ENCODE measurements around the gene TGFBI. TPM values are rescaled to one million over a fixed set of nuclear protein-coding genes. Genes with fewer than 3 reads are reported as not detected.

The TGFBI gene
- total and polyA plus RNA-seq, 2 donors from 2014 or later, result 36.4 to 78.5 TPM

DNA sequence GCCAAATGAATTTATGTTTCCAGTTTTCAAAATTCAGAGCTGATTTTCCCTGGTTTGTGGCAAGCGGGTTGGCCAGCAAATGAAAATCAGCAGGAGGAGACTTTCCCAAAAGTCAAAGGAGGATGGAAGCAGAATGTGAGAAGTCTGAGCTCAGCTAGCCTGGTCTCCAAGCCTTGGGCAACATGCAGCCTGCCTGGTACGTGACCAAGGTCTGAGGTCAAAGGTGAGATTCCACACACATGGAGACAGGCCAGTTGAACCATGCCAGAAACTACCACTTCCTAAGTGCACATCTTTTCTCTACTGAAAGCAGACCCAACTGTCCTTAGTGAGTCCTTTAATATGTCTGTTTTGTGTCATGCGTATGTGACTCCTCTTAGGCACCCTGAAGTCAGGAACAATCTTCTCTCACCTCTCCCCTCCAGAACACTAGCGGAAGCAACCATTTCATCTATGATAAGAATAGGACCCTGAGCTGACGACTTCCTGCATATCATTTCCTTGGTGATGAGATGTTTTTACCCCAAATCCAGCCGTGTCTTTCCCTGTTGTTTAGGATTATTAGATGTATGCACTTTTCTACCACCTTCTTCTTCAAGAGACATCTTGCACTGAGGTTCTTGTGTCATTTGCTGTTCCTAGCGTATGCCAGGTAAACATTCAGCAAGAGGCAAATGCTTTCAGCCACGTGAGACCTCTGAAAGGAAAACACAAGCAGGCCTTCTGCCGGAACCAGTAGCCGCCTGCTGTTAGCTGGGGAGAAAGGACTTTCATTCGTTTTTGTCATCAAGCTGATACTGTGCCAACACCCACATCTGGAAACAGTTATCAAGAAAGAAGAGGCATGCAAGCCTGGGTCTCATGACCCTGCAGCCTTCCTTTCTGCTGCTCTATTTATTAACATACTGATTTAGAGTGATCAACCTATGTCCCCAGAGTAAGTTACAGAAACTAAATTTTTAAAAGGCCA, 9.7 kb upstream of the TGFBI start:
- H3K27me3 ChIP-seq (ENCODE audit: control insufficient read depth, insufficient read depth, low read length), result no peaks in the 10 kb centered on the region
- H3K27ac ChIP-seq (ENCODE audit: low read depth in 2 of 2, low read length in 2 of 2), result no peak overlapping the region
- TF ChIP-seq, protein P1, sequence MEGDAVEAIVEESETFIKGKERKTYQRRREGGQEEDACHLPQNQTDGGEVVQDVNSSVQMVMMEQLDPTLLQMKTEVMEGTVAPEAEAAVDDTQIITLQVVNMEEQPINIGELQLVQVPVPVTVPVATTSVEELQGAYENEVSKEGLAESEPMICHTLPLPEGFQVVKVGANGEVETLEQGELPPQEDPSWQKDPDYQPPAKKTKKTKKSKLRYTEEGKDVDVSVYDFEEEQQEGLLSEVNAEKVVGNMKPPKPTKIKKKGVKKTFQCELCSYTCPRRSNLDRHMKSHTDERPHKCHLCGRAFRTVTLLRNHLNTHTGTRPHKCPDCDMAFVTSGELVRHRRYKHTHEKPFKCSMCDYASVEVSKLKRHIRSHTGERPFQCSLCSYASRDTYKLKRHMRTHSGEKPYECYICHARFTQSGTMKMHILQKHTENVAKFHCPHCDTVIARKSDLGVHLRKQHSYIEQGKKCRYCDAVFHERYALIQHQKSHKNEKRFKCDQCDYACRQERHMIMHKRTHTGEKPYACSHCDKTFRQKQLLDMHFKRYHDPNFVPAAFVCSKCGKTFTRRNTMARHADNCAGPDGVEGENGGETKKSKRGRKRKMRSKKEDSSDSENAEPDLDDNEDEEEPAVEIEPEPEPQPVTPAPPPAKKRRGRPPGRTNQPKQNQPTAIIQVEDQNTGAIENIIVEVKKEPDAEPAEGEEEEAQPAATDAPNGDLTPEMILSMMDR (IDR thresholded peaks at IDR 0.05; ENCODE audit: borderline replicate concordance, extremely low read depth, insufficient read depth), result no peak
- intact Hi-C loops (cut with DNase I), result no loop called here
- no peak overlapping the region for H3K4me3 ChIP-seq (ENCODE audit: low read length in 3 of 3)
- FAIRE-seq, result no peak
- no peak overlapping the region for H3K9ac ChIP-seq (ENCODE audit: low read length in 3 of 3)
- no peaks in the 10 kb centered on the region for H3K9me3 ChIP-seq (ENCODE audit: control insufficient read depth in 2 of 3, insufficient read depth in 1 of 3, low read length in 3 of 3)
- DNase-seq, result peak in 3 of 5 donors; percentile 76 to 97 (median 87)
- peaks cover 0 to 5% (median 0%) of the 10 kb centered on the region in 3 donors for H3K4me1 ChIP-seq (ENCODE audit: control insufficient read depth in 2 of 3, insufficient read depth in 2 of 3, low read depth in 1 of 3, low read length in 3 of 3)
- H3K36me3 ChIP-seq (ENCODE audit: control insufficient read depth in 2 of 3, insufficient read depth in 3 of 3, low read length in 3 of 3), result no peaks in the 10 kb centered on the region

GRCh38 chr5:136020001-136020382, 8.8 kb upstream of the TGFBI start:
- H3K9ac ChIP-seq (ENCODE audit: low read length in 3 of 3), result no peak overlapping the region
- FAIRE-seq (no peak), DNase-seq (no peak)
- H3K27ac ChIP-seq (ENCODE audit: low read depth in 2 of 2, low read length in 2 of 2), result peak overlapping the region in 1 of 2 donors; percentile 55
- no peak overlapping the region for H3K4me3 ChIP-seq (ENCODE audit: low read length in 3 of 3)
- H3K27me3 ChIP-seq (ENCODE audit: control insufficient read depth, insufficient read depth, low read length), result no peaks in the 10 kb centered on the region
- no peaks in the 10 kb centered on the region for H3K9me3 ChIP-seq (ENCODE audit: control insufficient read depth in 2 of 3, insufficient read depth in 1 of 3, low read length in 3 of 3)
- peaks cover 0 to 5% (median 0%) of the 10 kb centered on the region in 3 donors for H3K4me1 ChIP-seq (ENCODE audit: control insufficient read depth in 2 of 3, insufficient read depth in 2 of 3, low read depth in 1 of 3, low read length in 3 of 3)
- no peaks in the 10 kb centered on the region for H3K36me3 ChIP-seq (ENCODE audit: control insufficient read depth in 2 of 3, insufficient read depth in 3 of 3, low read length in 3 of 3)
- intact Hi-C loops (cut with DNase I), result no loop called here
- TF ChIP-seq, protein P1 (IDR thresholded peaks at IDR 0.05; ENCODE audit: borderline replicate concordance, extremely low read depth, insufficient read depth), result no peak

GRCh38 chr5:136020383-136021015, 8.3 kb upstream of the TGFBI start:
- H3K9me3 ChIP-seq (ENCODE audit: control insufficient read depth in 2 of 3, insufficient read depth in 1 of 3, low read length in 3 of 3), result no peaks in the 10 kb centered on the region
- no peak for FAIRE-seq
- H3K9ac ChIP-seq (ENCODE audit: low read length in 3 of 3), result no peak overlapping the region
- no peak for DNase-seq
- TF ChIP-seq, protein P1 (IDR thresholded peaks at IDR 0.05; ENCODE audit: borderline replicate concordance, extremely low read depth, insufficient read depth), result no peak
- H3K4me1 ChIP-seq (ENCODE audit: control insufficient read depth in 2 of 3, insufficient read depth in 2 of 3, low read depth in 1 of 3, low read length in 3 of 3), result peaks cover 0 to 5% (median 0%) of the 10 kb centered on the region in 3 donors
- H3K27ac ChIP-seq (ENCODE audit: low read depth in 2 of 2, low read length in 2 of 2), result peak overlapping the region in 1 of 2 donors; percentile 55
- no peaks in the 10 kb centered on the region for H3K27me3 ChIP-seq (ENCODE audit: control insufficient read depth, insufficient read depth, low read length)
- H3K36me3 ChIP-seq (ENCODE audit: control insufficient read depth in 2 of 3, insufficient read depth in 3 of 3, low read length in 3 of 3), result no peaks in the 10 kb centered on the region
- intact Hi-C loops (cut with DNase I), result no loop called here
- H3K4me3 ChIP-seq (ENCODE audit: low read length in 3 of 3), result no peak overlapping the region
